KMS-11 (cell line): ENCODE data around the gene DBF4B.

ENCODE experiments used
- H2AFZ ChIP-seq: fragments of 200-600 bp; sonication (generic); 2 replicates; pipeline ENCODE4 v1.6.1; 2016; ENCODE audit warnings: antibody characterized with exemption, mixed run types, low read depth
- H3K27ac ChIP-seq: fragments of 200-600 bp; sonication (generic); 2 replicates; pipeline ENCODE4 v1.6.1; 2016; ENCODE audit warnings: mild to moderate bottlenecking, mixed run types
- H3K27me3 ChIP-seq: fragments of 200-600 bp; sonication (generic); 2 replicates; pipeline ENCODE4 v1.6.1; 2017; ENCODE audit warnings: mild to moderate bottlenecking, low read depth, mixed run types, moderate library complexity; ENCODE audit not compliant: insufficient read depth
- H3K36me3 ChIP-seq: fragments of 200-600 bp; sonication (generic); 2 replicates; pipeline ENCODE4 v1.6.1; 2017; ENCODE audit warnings: mild to moderate bottlenecking, mixed run types; ENCODE audit not compliant: insufficient read depth
- H3K4me1 ChIP-seq: fragments of 200-600 bp; sonication (generic); 2 replicates; pipeline ENCODE4 v1.6.1; 2016; ENCODE audit warnings: mild to moderate bottlenecking, low read depth, mixed run types; ENCODE audit not compliant: poor library complexity, severe bottlenecking
- H3K4me2 ChIP-seq: fragments of 200-600 bp; sonication (generic); 2 replicates; pipeline ENCODE4 v1.7.0; 2016; ENCODE audit warnings: mild to moderate bottlenecking, mixed run types
- H3K4me3 ChIP-seq: fragments of 200-600 bp; sonication (generic); IDR thresholded peaks from 2 replicates; pipeline ENCODE4 v1.6.1; 2017; ENCODE audit warnings: low read depth, low read length, mixed read lengths; ENCODE audit not compliant: insufficient read depth
- H3K79me2 ChIP-seq: fragments of 200-600 bp; sonication (generic); 2 replicates; pipeline ENCODE4 v1.6.1; 2016; ENCODE audit warnings: low read depth, mixed run types; ENCODE audit not compliant: insufficient read depth
- H3K9ac ChIP-seq: fragments of 200-600 bp; sonication (generic); 2 replicates; pipeline ENCODE4 v1.6.1; 2016; ENCODE audit warnings: mild to moderate bottlenecking, mixed run types
- H4K20me1 ChIP-seq: fragments of 200-600 bp; sonication (generic); 2 replicates; pipeline ENCODE4 v1.6.1; 2016; ENCODE audit warnings: mild to moderate bottlenecking, mixed run types; ENCODE audit not compliant: insufficient read depth
- TF ChIP-seq, protein P1 (sequence below): fragments of 200-600 bp; sonication (generic); conservative IDR thresholded peaks from 2 replicates; pipeline ENCODE4 v1.6.1; 2017; ENCODE audit warnings: low read depth, mild to moderate bottlenecking, antibody characterized with exemption, low read length, moderate library complexity, mixed read lengths

The DBF4B gene

DNA sequence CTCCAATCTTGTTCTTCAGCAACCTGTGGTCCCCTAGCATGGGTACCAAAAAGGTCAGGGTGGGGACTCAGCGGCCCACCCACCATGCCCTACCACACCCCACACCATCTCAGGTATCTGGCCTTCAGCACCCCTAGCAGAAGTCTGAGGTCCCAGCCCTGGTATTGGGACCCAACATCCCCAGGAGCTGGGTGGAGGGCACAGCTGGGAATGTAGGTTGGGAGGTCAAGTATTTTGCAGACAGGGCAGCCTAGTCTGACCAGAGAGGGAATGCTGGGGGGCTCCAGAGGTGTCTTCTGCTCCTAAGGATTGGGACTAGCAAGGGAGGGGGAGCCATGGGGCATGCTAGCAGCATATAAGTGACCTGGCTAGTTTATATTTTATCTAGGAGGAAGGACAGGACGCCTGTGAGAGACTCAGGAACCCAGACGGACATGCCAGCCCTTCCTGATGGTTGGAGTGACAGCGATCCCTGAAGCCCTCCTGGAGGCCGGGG is 49.5 kb downstream of the DBF4B start:
- Histone ChIP-seq H3K36me3 (no peaks in the 10 kb centered on the region), H3K27me3 (peaks cover 21% of the 10 kb centered on the region; the same call in 1 of the 2 replicates), H3K4me1 (no peaks in the 10 kb centered on the region), H2AFZ (no peak overlapping the region), H3K27ac (no peak overlapping the region), H3K4me2 (no peak overlapping the region), H3K4me3 (no peak overlapping the region), H3K9ac (no peak overlapping the region), H3K79me2 (no peaks in the 10 kb centered on the region), H4K20me1 (no peaks in the 10 kb centered on the region)
- TF ChIP-seq, protein P1, sequence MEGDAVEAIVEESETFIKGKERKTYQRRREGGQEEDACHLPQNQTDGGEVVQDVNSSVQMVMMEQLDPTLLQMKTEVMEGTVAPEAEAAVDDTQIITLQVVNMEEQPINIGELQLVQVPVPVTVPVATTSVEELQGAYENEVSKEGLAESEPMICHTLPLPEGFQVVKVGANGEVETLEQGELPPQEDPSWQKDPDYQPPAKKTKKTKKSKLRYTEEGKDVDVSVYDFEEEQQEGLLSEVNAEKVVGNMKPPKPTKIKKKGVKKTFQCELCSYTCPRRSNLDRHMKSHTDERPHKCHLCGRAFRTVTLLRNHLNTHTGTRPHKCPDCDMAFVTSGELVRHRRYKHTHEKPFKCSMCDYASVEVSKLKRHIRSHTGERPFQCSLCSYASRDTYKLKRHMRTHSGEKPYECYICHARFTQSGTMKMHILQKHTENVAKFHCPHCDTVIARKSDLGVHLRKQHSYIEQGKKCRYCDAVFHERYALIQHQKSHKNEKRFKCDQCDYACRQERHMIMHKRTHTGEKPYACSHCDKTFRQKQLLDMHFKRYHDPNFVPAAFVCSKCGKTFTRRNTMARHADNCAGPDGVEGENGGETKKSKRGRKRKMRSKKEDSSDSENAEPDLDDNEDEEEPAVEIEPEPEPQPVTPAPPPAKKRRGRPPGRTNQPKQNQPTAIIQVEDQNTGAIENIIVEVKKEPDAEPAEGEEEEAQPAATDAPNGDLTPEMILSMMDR: no peak

DNA sequence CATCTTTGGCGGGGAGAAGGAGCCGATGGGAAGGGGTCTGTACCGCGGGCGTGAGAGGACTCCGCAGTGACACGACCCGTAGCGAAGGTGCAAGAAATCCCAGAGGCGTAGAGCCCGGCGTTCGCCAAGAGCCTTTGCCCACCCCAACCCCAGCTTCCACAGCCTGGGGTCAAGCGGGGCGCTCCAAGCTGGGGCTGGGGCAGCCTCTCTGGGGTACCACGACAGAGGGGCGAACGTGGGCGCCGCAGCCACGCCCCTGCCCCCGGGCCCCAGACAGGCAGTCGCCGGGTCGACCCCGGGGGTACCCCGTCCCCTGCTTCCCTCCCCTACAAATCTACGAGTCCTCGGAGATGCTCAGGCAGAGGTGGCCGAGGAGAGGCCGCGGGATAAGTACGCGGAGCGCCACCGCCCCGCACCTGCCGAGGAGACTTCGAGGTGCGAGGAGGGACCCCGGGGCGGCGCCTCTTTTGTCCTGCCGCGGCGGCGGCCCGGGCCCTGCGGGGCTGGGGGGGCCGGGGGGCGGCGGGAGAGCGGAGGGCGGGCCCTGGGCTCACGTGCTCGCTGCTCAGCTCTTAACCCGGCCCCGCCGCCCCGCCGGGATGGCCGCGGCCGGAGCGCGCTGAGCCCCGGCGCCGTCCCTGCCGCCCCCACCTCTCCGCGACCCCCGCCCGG is 50.1 kb downstream of the DBF4B start, which contains the start of gene ADAM11:
TSS of gene ADAM11 (plus strand) at position 575 of the 672 bp plus-strand sequence. CDS start 212 bp downstream, outside the sequence.
- H3K27ac ChIP-seq: no peak within 1 kb of the TSS
- peak within 1 kb of the TSS; percentile 66 for H3K4me2 ChIP-seq
- H3K9ac ChIP-seq: no peak within 1 kb of the TSS
- no peaks in the 10 kb centered on the region for H4K20me1 ChIP-seq
- H3K36me3 ChIP-seq: no peaks in the 10 kb centered on the region
- H2AFZ ChIP-seq: peak within 1 kb of the TSS; percentile 54; the same call in 1 of the 2 replicates
- no peaks in the 10 kb centered on the region for H3K79me2 ChIP-seq
- TF ChIP-seq, protein P1: no peak
- no peak within 1 kb of the TSS for H3K4me3 ChIP-seq
- H3K4me1 ChIP-seq: no peaks in the 10 kb centered on the region
- H3K27me3 ChIP-seq: peaks cover 21% of the 10 kb centered on the region; the same call in 1 of the 2 replicates

GRCh38 chr17:44759086-44759915 is 50.8 kb downstream of the DBF4B start:
- H3K4me2 ChIP-seq: peak overlapping the region; percentile 66

DNA sequence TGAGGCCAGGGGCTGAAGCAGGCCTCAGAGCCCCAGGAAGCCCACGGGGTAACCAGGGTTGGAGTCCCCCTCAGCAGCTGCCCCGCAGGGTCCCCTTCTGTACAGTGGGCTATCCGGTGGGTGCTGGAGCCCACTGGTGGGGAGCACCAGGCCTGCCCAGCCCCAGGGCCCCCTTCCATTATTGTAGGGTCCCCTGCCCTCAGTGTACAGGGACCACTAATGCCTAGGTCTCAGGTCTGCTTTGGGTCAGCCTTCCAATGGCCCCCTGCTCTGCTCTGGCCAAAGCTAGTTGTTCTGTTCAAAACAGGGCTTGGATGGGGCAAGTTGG is 51.4 kb downstream of the DBF4B start:
- Histone ChIP-seq H3K79me2 (no peaks in the 10 kb centered on the region), H3K4me3 (no peak overlapping the region), H2AFZ (no peak overlapping the region), H3K36me3 (no peaks in the 10 kb centered on the region), H3K27ac (no peak overlapping the region), H3K4me1 (no peaks in the 10 kb centered on the region), H3K4me2 (no peak overlapping the region), H3K9ac (no peak overlapping the region), H3K27me3 (peaks cover 21% of the 10 kb centered on the region; the same call in 1 of the 2 replicates), H4K20me1 (no peaks in the 10 kb centered on the region)
- TF ChIP-seq, protein P1: no peak

More at GRCh38 chr17:44759086-44759915, 50.8 kb downstream of the DBF4B start:
- TF ChIP-seq, protein P1: no peak
- peaks cover 21% of the 10 kb centered on the region; the same call in 1 of the 2 replicates for H3K27me3 ChIP-seq
- no peak overlapping the region for H3K4me3 ChIP-seq
- no peaks in the 10 kb centered on the region for H4K20me1 ChIP-seq
- H3K9ac ChIP-seq: no peak overlapping the region
- H3K79me2 ChIP-seq: no peaks in the 10 kb centered on the region
- no peaks in the 10 kb centered on the region for H3K4me1 ChIP-seq
- peak overlapping the region; percentile 54; the same call in 1 of the 2 replicates for H2AFZ ChIP-seq
- no peaks in the 10 kb centered on the region for H3K36me3 ChIP-seq
- no peak overlapping the region for H3K27ac ChIP-seq
